Lower leg skin (tissue), 3 donors: ENCODE measurements around the gene TMTC2.

ENCODE experiments used
- CTCF ChIP-seq, 3 donors: fragments of 450-650 bp; IDR thresholded peaks; one replicate each; pipeline ENCODE4 v1.5.1; 2016; ENCODE audit warnings: antibody characterized with exemption in 3 of 3, mild to moderate bottlenecking in 3 of 3, moderate library complexity in 2 of 3
- POLR2A ChIP-seq, 2 donors: fragments of 450-650 bp; IDR thresholded peaks; one replicate each; pipeline ENCODE4 v1.6.1; 2016 to 2017; ENCODE audit warnings: antibody characterized with exemption in 2 of 2, mild to moderate bottlenecking in 1 of 2, moderate library complexity in 1 of 2

GRCh38 chr12:82705774-82706173 is 19.1 kb downstream of the TMTC2 start:
- TF ChIP-seq CTCF (IDR thresholded peaks at IDR 0.05) (no peak), POLR2A (IDR thresholded peaks at IDR 0.05) (no peak)
